CD14-positive monocyte (primary cell): ENCODE measurements around the gene SMPDL3A. TPM values are rescaled to one million over a fixed set of nuclear protein-coding genes. Genes with fewer than 3 reads are reported as not detected.

Source experiments
- DNase-seq, 3 donors: peaks; one replicate each; pipeline ENCODE4 v3.0.0-alpha.2; 2011 to 2022
- H2AFZ ChIP-seq: 2 replicates; pipeline ENCODE4 v1.6.0; 2012; ENCODE audit warnings: mild to moderate bottlenecking, low read depth, low read length, inconsistent platforms; ENCODE audit not compliant: insufficient read depth, poor library complexity, severe bottlenecking
- H3K27ac ChIP-seq, 2 donors: 1 replicate in 1 of 2; 2 replicates in 1 of 2; pipeline ENCODE4 v1.5.1; 2012 to 2013; ENCODE audit warnings: low read length in 2 of 2, control low read depth in 1 of 2, inconsistent platforms in 1 of 2, low read depth in 1 of 2, mild to moderate bottlenecking in 1 of 2
- H3K27me3 ChIP-seq, 2 donors: one replicate each; pipeline versions ENCODE4 v1.6.0 to v1.6.1; 2011 to 2013; ENCODE audit warnings: low read length in 2 of 2; ENCODE audit not compliant: control insufficient read depth in 2 of 2, insufficient read depth in 2 of 2
- H3K36me3 ChIP-seq, 2 donors: replicated peaks in 1 of 2; 1 replicate in 1 of 2; 2 replicates in 1 of 2; pipeline versions ENCODE4 v1.5.1 to v1.6.1; 2012 to 2013; ENCODE audit warnings: low read length in 2 of 2, control low read depth in 1 of 2, inconsistent platforms in 1 of 2, mild to moderate bottlenecking in 1 of 2; ENCODE audit not compliant: insufficient read depth in 2 of 2, control insufficient read depth in 1 of 2
- H3K4me1 ChIP-seq, 2 donors: 1 replicate in 1 of 2; 2 replicates in 1 of 2; pipeline versions ENCODE4 v1.5.1 to v1.6.1; 2012 to 2013; ENCODE audit warnings: low read length in 2 of 2, control low read depth in 1 of 2, inconsistent platforms in 1 of 2, mild to moderate bottlenecking in 1 of 2, moderate library complexity in 1 of 2; ENCODE audit not compliant: insufficient read depth in 2 of 2, control insufficient read depth in 1 of 2
- H3K4me2 ChIP-seq: replicated peaks from 2 replicates; pipeline ENCODE3; 2012; ENCODE audit warnings: low read length, moderate library complexity, mild to moderate bottlenecking; ENCODE audit not compliant: poor library complexity, severe bottlenecking; ENCODE audit errors: extremely low read depth
- H3K4me3 ChIP-seq, 3 experiments: fragments of 200-600 bp in 1 of 3; sonication (generic) in 1 of 3; replicated peaks in 1 of 3; 1 replicate in 2 of 3; 2 replicates in 1 of 3; pipeline ENCODE4 v1.5.1; 2011 to 2013; ENCODE audit warnings: low read length in 3 of 3, mild to moderate bottlenecking in 3 of 3, control low read depth in 2 of 3, low read depth in 2 of 3, inconsistent platforms in 1 of 3, moderate library complexity in 1 of 3
- H3K79me2 ChIP-seq: 2 replicates; pipeline ENCODE4 v1.6.0; 2012; ENCODE audit warnings: mild to moderate bottlenecking, control low read depth, inconsistent platforms, low read length, moderate library complexity; ENCODE audit not compliant: insufficient read depth
- H3K9ac ChIP-seq: 2 replicates; pipeline ENCODE4 v1.6.0; 2017; ENCODE audit warnings: low read length, mild to moderate bottlenecking; ENCODE audit not compliant: insufficient read depth, poor library complexity, severe bottlenecking
- H3K9me3 ChIP-seq, 2 donors: replicated peaks in 1 of 2; 1 replicate in 1 of 2; 2 replicates in 1 of 2; pipeline versions ENCODE4 v1.5.1 to v1.6.1; 2012 to 2013; ENCODE audit warnings: low read length in 2 of 2, control low read depth in 1 of 2; ENCODE audit not compliant: control insufficient read depth in 1 of 2, insufficient read depth in 1 of 2
- H4K20me1 ChIP-seq: 2 replicates; pipeline ENCODE4 v1.6.0; 2012; ENCODE audit warnings: mild to moderate bottlenecking, low read length, control low read depth, moderate library complexity; ENCODE audit not compliant: insufficient read depth
- H3K27ac Mint-ChIP-seq, 7 donors: one replicate each; pipeline ENCODE4 v1.8.0; 2020; ENCODE audit warnings: mild to moderate bottlenecking in 7 of 7, mixed read lengths in 7 of 7, moderate library complexity in 6 of 7, inconsistent platforms in 2 of 7
- H3K27me3 Mint-ChIP-seq, 3 donors: one replicate each; pipeline ENCODE4 v1.8.0; 2021 to 2022; ENCODE audit warnings: low read depth in 3 of 3, mild to moderate bottlenecking in 3 of 3, mixed read lengths in 3 of 3, moderate library complexity in 3 of 3, inconsistent platforms in 1 of 3
- H3K36me3 Mint-ChIP-seq, 2 donors: one replicate each; pipeline ENCODE4 v1.8.0; 2020; ENCODE audit warnings: mixed read lengths in 2 of 2, inconsistent platforms in 1 of 2, mild to moderate bottlenecking in 1 of 2
- H3K4me1 Mint-ChIP-seq: one replicate; pipeline ENCODE4 v1.8.0; 2020; ENCODE audit warnings: mild to moderate bottlenecking, mixed read lengths
- H3K4me3 Mint-ChIP-seq, 2 donors: one replicate each; pipeline ENCODE4 v1.8.0; 2020; ENCODE audit warnings: mild to moderate bottlenecking in 2 of 2, mixed read lengths in 2 of 2, moderate library complexity in 1 of 2
- H3K9me3 Mint-ChIP-seq, 7 donors: one replicate each; pipeline ENCODE4 v1.8.0; 2020 to 2022; ENCODE audit warnings: mixed read lengths in 7 of 7, mild to moderate bottlenecking in 6 of 7, moderate library complexity in 6 of 7, inconsistent platforms in 2 of 7
- WGBS: methylation state at CpG from one replicate; pipeline ENCODE4 v1.1.5; 2013; ENCODE audit warnings: missing lambda C conversion rate; ENCODE audit not compliant: insufficient coverage; 5-methylcytosine and 5-hydroxymethylcytosine counted together
- intact Hi-C, 2 donors: fragments of 100-400 bp; cut with micrococcal nuclease; formaldehyde crosslinking; loops; one replicate each; pipeline versions ENCODE4 v1.15.0 to v1.15.1; 2023
- polyA plus RNA-seq, 3 donors: library from polyadenylated mRNA; depleted of rRNA in 1 of 3; unstranded in 2 of 3; stranded (reverse) in 1 of 3; fragments of 300-500 nt in 2 of 3; fragments of >200 nt in 1 of 3; fragmentation: Illumina TruSeq in 2 of 3; gene quantifications; 1 replicate in 2 of 3; 2 replicates in 1 of 3; pipeline ENCODE4 v1.2.3, GENCODE V29; 2012 to 2021
- TF ChIP-seq, protein P1 (sequence below): fragments of 200-600 bp; IDR thresholded peaks from one replicate; pipeline ENCODE4 v1.8.0; 2022; ENCODE audit warnings: antibody characterized with exemption, mild to moderate bottlenecking

The SMPDL3A gene
- polyA plus RNA-seq, 3 donors, result 21.3 to 30.1 (median 21.7) TPM

GRCh38 chr6:122780114-122780513 is 8.9 kb upstream of the SMPDL3A start:
- Histone ChIP-seq H2AFZ (no peak overlapping the region), H3K4me2 (no peak overlapping the region), H3K27me3 (peaks cover 14 to 24% of the 10 kb centered on the region in 2 donors), H3K4me3 (no peak overlapping the region), H4K20me1 (no peaks in the 10 kb centered on the region), H3K4me1 (no peaks in the 10 kb centered on the region), H3K79me2 (no peaks in the 10 kb centered on the region), H3K9me3 (no peaks in the 10 kb centered on the region), H3K27ac (no peak overlapping the region), H3K36me3 (no peaks in the 10 kb centered on the region), H3K9ac (no peak overlapping the region)
- Mint-ChIP-seq H3K27ac (no peak overlapping the region), H3K4me1 (no peaks in the 10 kb centered on the region), H3K27me3 (peaks cover 16 to 39% (median 30%) of the 10 kb centered on the region in 3 donors), H3K36me3 (no peaks in the 10 kb centered on the region), H3K4me3 (no peak overlapping the region), H3K9me3 (peaks cover 0 to 4% (median 0%) of the 10 kb centered on the region in 7 donors)
- 75% methylated on average over 3 of the region's 5 CpGs for WGBS
- intact Hi-C loops, result no loop called here
- DNase-seq, result no peak
- TF ChIP-seq, protein P1, sequence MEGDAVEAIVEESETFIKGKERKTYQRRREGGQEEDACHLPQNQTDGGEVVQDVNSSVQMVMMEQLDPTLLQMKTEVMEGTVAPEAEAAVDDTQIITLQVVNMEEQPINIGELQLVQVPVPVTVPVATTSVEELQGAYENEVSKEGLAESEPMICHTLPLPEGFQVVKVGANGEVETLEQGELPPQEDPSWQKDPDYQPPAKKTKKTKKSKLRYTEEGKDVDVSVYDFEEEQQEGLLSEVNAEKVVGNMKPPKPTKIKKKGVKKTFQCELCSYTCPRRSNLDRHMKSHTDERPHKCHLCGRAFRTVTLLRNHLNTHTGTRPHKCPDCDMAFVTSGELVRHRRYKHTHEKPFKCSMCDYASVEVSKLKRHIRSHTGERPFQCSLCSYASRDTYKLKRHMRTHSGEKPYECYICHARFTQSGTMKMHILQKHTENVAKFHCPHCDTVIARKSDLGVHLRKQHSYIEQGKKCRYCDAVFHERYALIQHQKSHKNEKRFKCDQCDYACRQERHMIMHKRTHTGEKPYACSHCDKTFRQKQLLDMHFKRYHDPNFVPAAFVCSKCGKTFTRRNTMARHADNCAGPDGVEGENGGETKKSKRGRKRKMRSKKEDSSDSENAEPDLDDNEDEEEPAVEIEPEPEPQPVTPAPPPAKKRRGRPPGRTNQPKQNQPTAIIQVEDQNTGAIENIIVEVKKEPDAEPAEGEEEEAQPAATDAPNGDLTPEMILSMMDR, result no peak

- H3K9me3 Mint-ChIP-seq, result peaks cover 0 to 2% (median 0%) of the 10 kb centered on the region in 7 donors
- H3K4me1 ChIP-seq, result no peaks in the 10 kb centered on the region
- no peak overlapping the region for H3K4me3 Mint-ChIP-seq
- H3K4me3 ChIP-seq, result no peak overlapping the region
- H3K9ac ChIP-seq, result no peak overlapping the region
- H3K9me3 ChIP-seq, result no peaks in the 10 kb centered on the region
- intact Hi-C loops, result no loop called here
- no peak overlapping the region for H3K4me2 ChIP-seq
- H2AFZ ChIP-seq, result no peak overlapping the region
- no peaks in the 10 kb centered on the region for H3K36me3 Mint-ChIP-seq
- H3K27ac Mint-ChIP-seq, result no peak overlapping the region
- H4K20me1 ChIP-seq, result no peaks in the 10 kb centered on the region
- TF ChIP-seq, protein P1, result no peak
- no peaks in the 10 kb centered on the region for H3K36me3 ChIP-seq
- H3K27me3 ChIP-seq, result peaks cover 28 to 35% of the 10 kb centered on the region in 2 donors
- peaks cover 28 to 51% (median 43%) of the 10 kb centered on the region in 3 donors for H3K27me3 Mint-ChIP-seq
- no peak for DNase-seq
- WGBS, result 100% methylated on average over 1 of the region's 7 CpGs
- H3K4me1 Mint-ChIP-seq, result no peaks in the 10 kb centered on the region
- H3K79me2 ChIP-seq, result no peaks in the 10 kb centered on the region
- no peak overlapping the region for H3K27ac ChIP-seq
Observed at GRCh38 chr6:122781716-122782115, 7.3 kb upstream of the SMPDL3A start.
